K562 (cell line): ENCODE data around the gene SPATA3.

Experiments used
- CBX8 ChIP-seq: fragments of 200-600 bp; sonication (generic); IDR thresholded peaks from 2 replicates; pipeline ENCODE4 v1.6.1; 2012; ENCODE audit warnings: borderline replicate concordance, mixed run types, low read depth, mild to moderate bottlenecking, moderate library complexity, mixed read lengths, low read length, control low read depth, inconsistent platforms; ENCODE audit not compliant: poor library complexity, severe bottlenecking; ENCODE audit errors: extremely low read depth
- E2F1 ChIP-seq: sonication (generic); formaldehyde crosslinking; IDR thresholded peaks from 2 replicates; pipeline ENCODE4 v1.8.1; 2023; ENCODE audit warnings: mild to moderate bottlenecking, missing genetic modification reagents, moderate library complexity
- YY1 ChIP-seq, 3 experiments: IDR thresholded peaks; 2 replicates each; pipeline ENCODE4 v1.6.1; 2011; ENCODE audit warnings: low read length in 2 of 3, mild to moderate bottlenecking in 2 of 3, moderate library complexity in 2 of 3, borderline replicate concordance in 1 of 3, control low read depth in 1 of 3, low read depth in 1 of 3; ENCODE audit not compliant: insufficient read depth in 3 of 3, insufficient replicate concordance in 2 of 3, control insufficient read depth in 1 of 3, insufficient read length in 1 of 3; ENCODE audit errors: extremely low read depth in 1 of 3

GRCh38 chr2:230958820-230959756 lies 36.8 kb upstream of the SPATA3 start:
- no peak for TF ChIP-seq YY1 (IDR thresholded peaks at IDR 0.05; ENCODE audit: borderline replicate concordance in 1 of 3, control insufficient read depth in 1 of 3, extremely low read depth in 1 of 3, insufficient read depth in 3 of 3, insufficient read length in 1 of 3, insufficient replicate concordance in 2 of 3, low read depth in 1 of 3, low read length in 2 of 3)
- TF ChIP-seq E2F1: no peak
- no peak for TF ChIP-seq CBX8
